DND-41 (cell line): ENCODE measurements around the gene BOD1L2.

Experiments used
- EZH2 ChIP-seq: IDR thresholded peaks from 3 replicates; pipeline ENCODE4 v1.6.1; 2012; ENCODE audit warnings: borderline replicate concordance, low read depth, mild to moderate bottlenecking, moderate library complexity, low read length, inconsistent platforms; ENCODE audit not compliant: severe bottlenecking
- TF ChIP-seq, protein P1 (sequence below): IDR thresholded peaks from 2 replicates; pipeline ENCODE4 v1.5.1; 2012; ENCODE audit warnings: borderline replicate concordance, low read length, moderate library complexity, mild to moderate bottlenecking; ENCODE audit not compliant: poor library complexity, severe bottlenecking; ENCODE audit errors: extremely low read depth

DNA sequence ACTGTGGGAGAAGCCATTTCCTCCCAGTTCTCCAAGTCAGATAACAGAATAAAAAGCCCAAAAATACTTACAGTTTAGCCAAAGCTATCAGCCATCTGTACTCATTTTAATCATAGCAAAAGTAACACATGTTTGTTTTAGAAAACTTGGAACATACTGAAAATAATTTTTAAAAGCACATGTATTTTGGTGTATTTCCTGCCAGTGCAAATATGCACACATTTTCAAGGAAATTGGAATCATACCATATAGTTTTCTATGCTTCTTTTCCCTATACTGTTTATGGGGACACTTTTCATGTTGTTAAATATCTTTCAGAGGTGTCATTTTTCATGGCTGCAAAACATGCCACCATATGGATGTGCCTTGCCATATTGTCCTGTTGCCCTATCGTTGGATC, 51.2 kb downstream of the BOD1L2 start:
- TF ChIP-seq, protein P1, sequence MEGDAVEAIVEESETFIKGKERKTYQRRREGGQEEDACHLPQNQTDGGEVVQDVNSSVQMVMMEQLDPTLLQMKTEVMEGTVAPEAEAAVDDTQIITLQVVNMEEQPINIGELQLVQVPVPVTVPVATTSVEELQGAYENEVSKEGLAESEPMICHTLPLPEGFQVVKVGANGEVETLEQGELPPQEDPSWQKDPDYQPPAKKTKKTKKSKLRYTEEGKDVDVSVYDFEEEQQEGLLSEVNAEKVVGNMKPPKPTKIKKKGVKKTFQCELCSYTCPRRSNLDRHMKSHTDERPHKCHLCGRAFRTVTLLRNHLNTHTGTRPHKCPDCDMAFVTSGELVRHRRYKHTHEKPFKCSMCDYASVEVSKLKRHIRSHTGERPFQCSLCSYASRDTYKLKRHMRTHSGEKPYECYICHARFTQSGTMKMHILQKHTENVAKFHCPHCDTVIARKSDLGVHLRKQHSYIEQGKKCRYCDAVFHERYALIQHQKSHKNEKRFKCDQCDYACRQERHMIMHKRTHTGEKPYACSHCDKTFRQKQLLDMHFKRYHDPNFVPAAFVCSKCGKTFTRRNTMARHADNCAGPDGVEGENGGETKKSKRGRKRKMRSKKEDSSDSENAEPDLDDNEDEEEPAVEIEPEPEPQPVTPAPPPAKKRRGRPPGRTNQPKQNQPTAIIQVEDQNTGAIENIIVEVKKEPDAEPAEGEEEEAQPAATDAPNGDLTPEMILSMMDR = no peak
- no peak for TF ChIP-seq EZH2
